ENCODE data around the gene PIK3C2A. TPM values are rescaled to one million over a fixed set of nuclear protein-coding genes. Genes with fewer than 3 reads are reported as not detected.
"Not testable (repeated sequence)": the region's sequence is repeated elsewhere in the genome, so short reads cannot be mapped to it uniquely, and the experiment has no call there.

The PIK3C2A gene
- total RNA-seq, 1 experiment from 2014 or later: 68.3 TPM

- no peaks in the 10 kb centered on the region for H3K36me3 ChIP-seq (ENCODE audit: control insufficient read depth, insufficient read depth, low read length)
- no peaks in the 10 kb centered on the region for H3K27me3 ChIP-seq (ENCODE audit: control insufficient read depth, insufficient read depth, low read length)
- no peaks in the 10 kb centered on the region for H3K4me1 ChIP-seq (ENCODE audit: control insufficient read depth, insufficient read depth, low read length)
- H3K27ac ChIP-seq (ENCODE audit: low read length): no peak overlapping the region
- ATAC-seq: peak; percentile 65
- H3K9me3 ChIP-seq (ENCODE audit: control insufficient read depth, insufficient read depth, low read depth, low read length): no peaks in the 10 kb centered on the region
- in situ Hi-C loops (cut with HindIII; ENCODE audit: low pct_unique_long_range_greater_than_20kb, low sequenced_read_pairs): no loop called here
- no peak for TF ChIP-seq CTCF (IDR thresholded peaks at IDR 0.05)
- ChIA-PET POLR2A (no interaction called here), CTCF (interaction anchor here (0.7 to 1.0 kb wide), 3 partner anchors 40 to 154 kb away, joined by 4 to 6 read pairs (median 4); partner anchors contain the start of gene NUCB2)
- DNase-seq (ENCODE audit: low read depth, low spot score): no peak
- BruUV-seq (replicated peaks): no TSS peak
- intact Hi-C loops (cut with micrococcal nuclease; ENCODE audit: unreplicated experiment): loop anchor here (5.0 to 10.0 kb wide), 3 partner anchors 123 to 275 kb away; partner anchors contain the start of gene NCR3LG1
- H3K4me3 ChIP-seq (ENCODE audit: low read depth in 2 of 2, low read length in 2 of 2): no peak overlapping the region
Measured at GRCh38 chr11:17229481-17230152, 21.8 kb upstream of the PIK3C2A start.

DNA sequence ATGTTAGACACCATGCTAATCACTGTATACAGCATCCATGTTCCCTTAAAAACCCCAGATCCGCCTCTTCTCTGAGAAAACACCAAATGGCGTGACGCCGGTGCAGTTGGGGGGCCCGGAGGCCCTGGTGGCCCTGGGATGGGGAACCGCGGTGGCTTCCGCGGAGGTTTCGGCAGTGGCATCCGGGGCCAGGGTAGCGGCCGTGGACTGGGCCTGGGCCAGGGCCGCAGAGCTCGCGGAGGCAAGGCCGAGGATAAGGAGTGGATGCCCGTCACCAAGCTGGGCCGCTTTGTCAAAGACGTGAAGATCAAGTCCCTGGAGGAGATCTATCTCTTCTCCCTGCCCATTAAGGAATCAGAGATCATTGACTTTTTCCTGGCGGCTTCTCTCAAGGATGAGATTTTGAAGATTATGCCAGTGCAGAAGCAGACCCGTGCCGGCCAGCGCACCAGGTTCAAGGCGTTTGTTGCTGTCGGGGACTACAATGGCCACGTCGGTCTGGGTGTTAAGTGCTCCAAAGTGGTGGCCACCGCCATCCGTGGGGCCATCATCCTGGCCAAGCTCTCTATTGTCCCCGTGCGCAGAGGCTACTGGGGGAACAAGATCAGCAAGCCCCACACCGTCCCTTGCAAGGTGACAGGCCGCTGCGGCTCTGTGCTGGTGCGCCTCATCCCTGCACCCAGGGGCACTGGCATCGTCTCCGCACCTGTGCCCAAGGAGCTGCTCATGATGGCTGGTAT, 20.6 kb upstream of the PIK3C2A start:
- intact Hi-C loops (cut with micrococcal nuclease; ENCODE audit: unreplicated experiment); in situ Hi-C loops (cut with HindIII; ENCODE audit: low pct_unique_long_range_greater_than_20kb, low sequenced_read_pairs); BruUV-seq (replicated peaks); ATAC-seq; CTCF ChIA-PET; DNase-seq (ENCODE audit: low read depth, low spot score); POLR2A ChIA-PET; H3K27ac ChIP-seq (ENCODE audit: low read length); H3K9me3 ChIP-seq (ENCODE audit: control insufficient read depth, insufficient read depth, low read depth, low read length); H3K4me1 ChIP-seq (ENCODE audit: control insufficient read depth, insufficient read depth, low read length); H3K27me3 ChIP-seq (ENCODE audit: control insufficient read depth, insufficient read depth, low read length); H3K36me3 ChIP-seq (ENCODE audit: control insufficient read depth, insufficient read depth, low read length); H3K4me3 ChIP-seq (ENCODE audit: low read depth in 2 of 2, low read length in 2 of 2): not testable (repeated sequence)

DNA sequence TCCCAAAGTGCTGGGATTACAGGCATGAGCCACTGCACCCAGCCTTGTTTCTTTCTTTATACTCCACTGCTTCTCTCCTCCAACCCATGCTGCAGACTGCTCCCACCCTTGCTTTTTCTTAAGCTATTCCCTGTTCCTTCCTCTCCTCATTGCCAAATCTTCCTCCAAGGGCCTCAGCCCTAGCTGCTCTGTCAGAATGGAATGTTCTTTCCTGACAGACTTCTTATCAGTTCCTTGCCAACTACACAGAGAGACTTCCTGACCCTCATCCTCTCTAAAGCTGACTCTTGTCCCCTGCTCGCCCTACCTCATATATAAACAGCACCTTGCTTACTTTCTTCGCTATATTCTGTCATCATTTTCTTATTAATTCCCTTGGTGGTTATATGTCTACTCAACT, 16.9 kb upstream of the PIK3C2A start:
- ChIA-PET CTCF (no interaction called here), POLR2A (no interaction called here)
- intact Hi-C loops (cut with micrococcal nuclease; ENCODE audit: unreplicated experiment): no loop called here

More for the DNA sequence above, 16.9 kb upstream of the PIK3C2A start:
- in situ Hi-C loops (cut with HindIII; ENCODE audit: low pct_unique_long_range_greater_than_20kb, low sequenced_read_pairs): no loop called here
- DNase-seq (ENCODE audit: low read depth, low spot score): no peak
- no TSS peak for BruUV-seq (replicated peaks)
- no peak overlapping the region for H3K27ac ChIP-seq (ENCODE audit: low read length)
- no peak overlapping the region for H3K4me3 ChIP-seq (ENCODE audit: low read depth in 2 of 2, low read length in 2 of 2)
- H3K36me3 ChIP-seq (ENCODE audit: control insufficient read depth, insufficient read depth, low read length): no peaks in the 10 kb centered on the region
- no peaks in the 10 kb centered on the region for H3K4me1 ChIP-seq (ENCODE audit: control insufficient read depth, insufficient read depth, low read length)
- TF ChIP-seq POLR2AphosphoS5 (IDR thresholded peaks at IDR 0.05; ENCODE audit: low read depth, low read length) (no peak), CTCF (IDR thresholded peaks at IDR 0.05) (no peak), TCF7L2 (IDR thresholded peaks at IDR 0.05; ENCODE audit: low read depth, low read length) (no peak), SIN3A (IDR thresholded peaks at IDR 0.05; ENCODE audit: borderline replicate concordance, insufficient read depth, low read depth, low read length) (no peak)
- TF ChIP-seq, protein P1, sequence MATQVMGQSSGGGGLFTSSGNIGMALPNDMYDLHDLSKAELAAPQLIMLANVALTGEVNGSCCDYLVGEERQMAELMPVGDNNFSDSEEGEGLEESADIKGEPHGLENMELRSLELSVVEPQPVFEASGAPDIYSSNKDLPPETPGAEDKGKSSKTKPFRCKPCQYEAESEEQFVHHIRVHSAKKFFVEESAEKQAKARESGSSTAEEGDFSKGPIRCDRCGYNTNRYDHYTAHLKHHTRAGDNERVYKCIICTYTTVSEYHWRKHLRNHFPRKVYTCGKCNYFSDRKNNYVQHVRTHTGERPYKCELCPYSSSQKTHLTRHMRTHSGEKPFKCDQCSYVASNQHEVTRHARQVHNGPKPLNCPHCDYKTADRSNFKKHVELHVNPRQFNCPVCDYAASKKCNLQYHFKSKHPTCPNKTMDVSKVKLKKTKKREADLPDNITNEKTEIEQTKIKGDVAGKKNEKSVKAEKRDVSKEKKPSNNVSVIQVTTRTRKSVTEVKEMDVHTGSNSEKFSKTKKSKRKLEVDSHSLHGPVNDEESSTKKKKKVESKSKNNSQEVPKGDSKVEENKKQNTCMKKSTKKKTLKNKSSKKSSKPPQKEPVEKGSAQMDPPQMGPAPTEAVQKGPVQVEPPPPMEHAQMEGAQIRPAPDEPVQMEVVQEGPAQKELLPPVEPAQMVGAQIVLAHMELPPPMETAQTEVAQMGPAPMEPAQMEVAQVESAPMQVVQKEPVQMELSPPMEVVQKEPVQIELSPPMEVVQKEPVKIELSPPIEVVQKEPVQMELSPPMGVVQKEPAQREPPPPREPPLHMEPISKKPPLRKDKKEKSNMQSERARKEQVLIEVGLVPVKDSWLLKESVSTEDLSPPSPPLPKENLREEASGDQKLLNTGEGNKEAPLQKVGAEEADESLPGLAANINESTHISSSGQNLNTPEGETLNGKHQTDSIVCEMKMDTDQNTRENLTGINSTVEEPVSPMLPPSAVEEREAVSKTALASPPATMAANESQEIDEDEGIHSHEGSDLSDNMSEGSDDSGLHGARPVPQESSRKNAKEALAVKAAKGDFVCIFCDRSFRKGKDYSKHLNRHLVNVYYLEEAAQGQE (IDR thresholded peaks at IDR 0.05; ENCODE audit: insufficient read depth in 1 of 2, low read depth in 2 of 2, low read length in 1 of 2): no peak
- H3K27me3 ChIP-seq (ENCODE audit: control insufficient read depth, insufficient read depth, low read length): no peaks in the 10 kb centered on the region
- no peak for ATAC-seq
- H3K9me3 ChIP-seq (ENCODE audit: control insufficient read depth, insufficient read depth, low read depth, low read length): no peaks in the 10 kb centered on the region
